ENCODE measurements around the gene GBP2.

GBP2 gene

GRCh38 chr1:89167590-89168230 lies 41.8 kb upstream of the GBP2 start:
- DNase-seq (ENCODE audit: low read depth), result no peak
- no peak for TF ChIP-seq CTCF (conservative IDR thresholded peaks at IDR 0.05; ENCODE audit: control insufficient read depth, insufficient read depth, low read depth, low read length)

GRCh38 chr1:89166705-89167104 lies 40.8 kb upstream of the GBP2 start:
- no peak overlapping the region for H3K4me3 ChIP-seq (ENCODE audit: control insufficient read depth, low read depth, low read length)
- no peak for DNase-seq (ENCODE audit: low read depth)
- no peak for TF ChIP-seq CTCF (conservative IDR thresholded peaks at IDR 0.05; ENCODE audit: control insufficient read depth, insufficient read depth, low read depth, low read length)

More at GRCh38 chr1:89167590-89168230, 41.8 kb upstream of the GBP2 start:
- H3K4me3 ChIP-seq (ENCODE audit: control insufficient read depth, low read depth, low read length), result no peak overlapping the region

- TF ChIP-seq CTCF (conservative IDR thresholded peaks at IDR 0.05; ENCODE audit: control insufficient read depth, insufficient read depth, low read depth, low read length), result no peak
- no peak for DNase-seq (ENCODE audit: low read depth)
- no peak overlapping the region for H3K4me3 ChIP-seq (ENCODE audit: control insufficient read depth, low read depth, low read length)
These were observed 39.9 kb upstream of the GBP2 start for GRCh38 chr1:89165811-89166210.

GRCh38 chr1:89151047-89151446 lies 25.1 kb upstream of the GBP2 start:
- DNase-seq (ENCODE audit: low read depth), result no peak
- no peak overlapping the region for H3K4me3 ChIP-seq (ENCODE audit: control insufficient read depth, low read depth, low read length)
- no peak for TF ChIP-seq CTCF (conservative IDR thresholded peaks at IDR 0.05; ENCODE audit: control insufficient read depth, insufficient read depth, low read depth, low read length)

GRCh38 chr1:89149976-89150375 lies 24.1 kb upstream of the GBP2 start:
- no peak for TF ChIP-seq CTCF (conservative IDR thresholded peaks at IDR 0.05; ENCODE audit: control insufficient read depth, insufficient read depth, low read depth, low read length)
- DNase-seq (ENCODE audit: low read depth), result no peak
- no peak overlapping the region for H3K4me3 ChIP-seq (ENCODE audit: control insufficient read depth, low read depth, low read length)

- peak; percentile 36 for DNase-seq (ENCODE audit: low read depth)
These were observed 23.3 kb upstream of the GBP2 start for GRCh38 chr1:89149229-89149628.

More at GRCh38 chr1:89149229-89149628, 23.3 kb upstream of the GBP2 start:
- TF ChIP-seq CTCF (conservative IDR thresholded peaks at IDR 0.05; ENCODE audit: control insufficient read depth, insufficient read depth, low read depth, low read length), result peak; percentile 30
- H3K4me3 ChIP-seq (ENCODE audit: control insufficient read depth, low read depth, low read length), result no peak overlapping the region
